Suppressor macrophage treated with lipopolysaccharide for 1 hour (primary cell): Measurements from ENCODE around the gene AQP11.
"Not testable (repeated sequence)": the region's sequence is repeated elsewhere in the genome, so short reads cannot be mapped to it uniquely, and the experiment has no call there.

Experiments used
- DNase-seq, 3 donors: peaks; one replicate each; pipeline ENCODE4 v3.0.0-alpha.2; 2020 to 2022

The AQP11 gene

GRCh38 chr11:77589521-77590193 lies at the start of gene AQP11:
TSS of gene AQP11 (plus strand) at chr11:77589953. CDS start at chr11:77589993, 40 bp downstream.
- DNase-seq = peak; percentile 86 to 96 (median 93)

GRCh38 chr11:77542296-77542695 lies 47.5 kb upstream of the AQP11 start:
- DNase-seq = peak; percentile 7 to 41 (median 37)

- DNase-seq = no peak
Observed at GRCh38 chr11:77547047-77547836, 42.5 kb upstream of the AQP11 start.

- peak; percentile 81 to 87 (median 82) for DNase-seq
Observed at GRCh38 chr11:77547863-77548551, 41.7 kb upstream of the AQP11 start.

- peak; percentile 58 to 62 (median 62) for DNase-seq
Observed at GRCh38 chr11:77548552-77549445, 41.0 kb upstream of the AQP11 start.

- not testable (repeated sequence) for DNase-seq
Observed at GRCh38 chr11:77551426-77551825, 38.3 kb upstream of the AQP11 start.

GRCh38 chr11:77557553-77557952 lies 32.2 kb upstream of the AQP11 start:
- DNase-seq = peak; percentile 24 to 30 (median 28)

- DNase-seq = no peak
Observed at GRCh38 chr11:77558380-77558779, 31.4 kb upstream of the AQP11 start.

- DNase-seq = no peak
Observed at GRCh38 chr11:77559686-77560401, 29.9 kb upstream of the AQP11 start.

GRCh38 chr11:77560605-77561004 lies 29.1 kb upstream of the AQP11 start:
- DNase-seq = no peak

- no peak for DNase-seq
Observed at GRCh38 chr11:77561257-77561656, 28.5 kb upstream of the AQP11 start.

- no peak for DNase-seq
Observed at GRCh38 chr11:77568306-77568705, 21.4 kb upstream of the AQP11 start.

- DNase-seq = no peak
Observed at GRCh38 chr11:77568916-77569675, 20.7 kb upstream of the AQP11 start.

- DNase-seq = no peak
Observed at GRCh38 chr11:77569676-77570070, 20.1 kb upstream of the AQP11 start.

GRCh38 chr11:77570896-77571295 lies 18.9 kb upstream of the AQP11 start:
- not testable (repeated sequence) for DNase-seq

- not testable (repeated sequence) for DNase-seq
Observed at GRCh38 chr11:77575428-77575827, 14.3 kb upstream of the AQP11 start.

- no peak for DNase-seq
Observed at GRCh38 chr11:77580712-77581337, 8.9 kb upstream of the AQP11 start.

GRCh38 chr11:77589181-77589520 lies 602 bp upstream of the AQP11 start:
- no peak for DNase-seq

GRCh38 chr11:77590194-77590782 lies 535 bp downstream of the AQP11 start:
- DNase-seq = peak in 1 of 3 donors; percentile 5

- DNase-seq = no peak
Observed at GRCh38 chr11:77592727-77593126, 3.0 kb downstream of the AQP11 start.
